AG08396 (cell line): ENCODE data around the gene MX2.
"Not testable (repeated sequence)": the region's sequence is repeated elsewhere in the genome, so short reads cannot be mapped to it uniquely, and the experiment has no call there.

ENCODE experiments used
- DNase-seq: peaks from one replicate; pipeline ENCODE4 v3.0.0; 2012; ENCODE audit warnings: low spot score, mixed read lengths

The MX2 gene

DNA sequence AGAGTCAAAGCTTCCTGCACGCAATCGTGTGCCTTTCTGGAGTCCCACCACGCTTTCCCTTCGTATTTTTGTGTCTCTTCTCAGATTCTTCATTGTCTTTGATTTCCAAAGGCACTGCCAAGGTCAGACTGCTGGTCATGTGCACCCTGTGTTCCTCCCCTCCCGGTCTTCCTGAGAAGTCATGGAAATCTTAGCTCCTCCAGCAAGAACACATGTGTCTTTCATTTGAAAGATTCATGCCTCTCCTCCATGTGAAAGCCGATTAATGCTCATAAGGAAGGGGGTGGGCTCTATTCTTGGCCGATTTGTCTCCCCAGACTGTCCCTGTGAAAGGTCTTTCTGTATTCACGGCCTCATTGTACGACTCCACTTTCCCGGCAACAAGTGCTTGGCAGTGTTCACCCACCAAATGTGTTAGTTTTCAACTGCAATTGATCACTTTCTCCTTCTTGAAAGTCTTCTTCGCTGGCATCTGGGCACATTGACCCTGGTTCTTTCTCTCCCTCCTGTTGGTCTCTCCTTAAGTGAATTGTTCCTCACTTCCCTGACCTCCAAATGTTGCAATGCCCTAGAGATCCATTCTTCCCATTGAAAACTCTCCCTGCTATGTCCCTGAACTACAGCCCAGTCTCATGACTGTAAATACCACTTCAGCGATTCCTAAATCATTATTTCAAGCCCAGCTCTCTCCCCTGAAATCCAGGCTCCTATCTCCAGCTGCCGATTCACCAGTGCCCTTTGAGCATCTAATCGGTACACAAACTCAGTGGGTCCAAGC lies 25.4 kb downstream of the MX2 start:
- no peak for DNase-seq

DNA sequence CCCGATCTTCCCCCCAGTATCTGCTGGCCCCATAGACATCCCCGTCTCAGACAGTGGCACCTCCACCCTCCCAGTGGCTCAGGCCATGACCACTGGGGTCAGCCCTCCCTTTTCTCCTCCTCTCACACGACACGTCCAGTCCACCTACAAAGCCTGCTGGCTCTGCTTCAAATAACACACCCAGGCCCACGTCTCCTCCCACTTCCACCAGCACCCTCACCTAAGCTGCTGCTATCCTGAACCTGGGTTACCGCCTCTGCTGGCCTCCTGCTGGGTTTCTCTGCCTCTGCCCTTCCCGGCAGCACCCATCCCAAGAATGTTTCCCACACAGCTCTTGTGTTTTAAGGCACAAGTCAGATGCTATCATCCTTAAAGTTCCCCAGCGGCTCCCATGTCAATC lies 26.0 kb downstream of the MX2 start:
- no peak for DNase-seq

DNA sequence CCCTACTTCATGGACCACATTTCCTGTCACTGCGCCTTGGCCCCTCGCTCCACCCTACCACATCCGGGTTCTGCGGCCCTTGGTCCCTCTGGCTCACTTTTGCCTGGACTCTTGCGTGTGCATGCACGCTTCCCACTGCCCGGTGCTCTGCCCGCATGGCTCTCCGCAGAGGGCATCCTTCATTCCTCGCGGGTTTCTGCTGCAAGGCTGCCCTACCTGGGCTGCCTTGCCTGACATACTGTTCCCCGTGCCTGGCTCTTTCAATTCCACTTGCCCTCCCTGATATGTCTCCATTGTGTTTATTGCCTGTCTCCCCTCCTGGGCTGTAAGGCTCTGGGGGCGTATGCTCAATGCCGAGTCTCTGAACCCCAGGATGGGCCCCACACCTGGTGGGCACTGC lies 26.4 kb downstream of the MX2 start:
- no peak for DNase-seq

DNA sequence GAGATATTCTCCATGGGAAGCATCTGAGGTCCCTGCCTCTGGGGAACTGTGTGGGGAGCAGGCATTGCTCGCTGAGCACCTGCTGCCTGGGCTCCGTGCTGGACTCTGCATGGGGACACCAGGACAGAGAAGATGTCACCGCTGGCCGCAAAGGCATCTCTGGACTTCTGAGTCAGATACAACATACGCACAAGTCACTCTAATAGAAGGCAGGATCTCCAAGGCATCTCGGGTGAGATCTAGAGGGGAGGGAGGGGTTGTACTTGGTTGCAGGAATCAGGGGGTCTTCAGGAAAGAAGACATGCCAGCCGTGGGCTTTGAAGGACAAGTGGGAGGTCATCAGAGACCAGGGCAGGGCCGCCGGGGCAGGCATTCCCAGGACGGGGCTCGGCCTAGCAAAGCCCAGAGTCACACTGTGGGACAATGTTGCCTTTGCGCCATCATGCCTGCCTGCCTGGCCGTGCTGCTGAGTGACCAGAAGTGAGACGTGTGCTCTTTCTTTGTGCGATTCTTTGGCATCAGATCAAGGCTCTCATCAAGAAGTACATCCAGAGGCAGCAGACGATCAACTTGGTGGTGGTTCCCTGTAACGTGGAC lies 28.3 kb downstream of the MX2 start:
- DNase-seq: no peak

DNA sequence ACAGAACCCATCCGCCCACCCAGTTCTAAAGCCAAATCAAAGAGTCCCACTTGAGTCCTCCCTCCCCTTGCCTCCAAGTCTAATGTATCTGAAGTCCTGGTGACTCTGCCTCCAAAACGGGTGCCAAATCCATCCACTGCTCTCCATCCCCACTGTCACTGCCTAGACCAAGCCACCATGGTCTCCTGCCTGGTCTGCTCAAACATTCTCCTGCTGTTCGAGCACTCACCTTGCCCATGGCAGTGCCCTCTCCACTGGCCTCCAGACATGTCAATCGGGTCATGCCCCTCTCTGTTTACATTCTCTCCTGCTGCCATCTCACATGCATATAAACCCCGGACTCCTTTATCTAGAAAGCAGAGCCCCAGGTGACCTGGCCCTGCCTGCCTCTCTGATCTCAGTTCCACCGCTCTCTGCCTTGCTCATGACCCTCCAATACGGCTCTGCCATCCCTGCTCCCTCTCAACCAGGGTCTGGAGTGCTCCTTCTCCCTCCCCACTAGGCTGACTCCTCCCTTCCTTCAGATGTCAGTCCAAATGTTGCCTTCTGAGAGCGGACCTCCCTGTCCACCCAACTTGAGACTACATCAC lies 32.1 kb downstream of the MX2 start:
- no peak for DNase-seq

DNA sequence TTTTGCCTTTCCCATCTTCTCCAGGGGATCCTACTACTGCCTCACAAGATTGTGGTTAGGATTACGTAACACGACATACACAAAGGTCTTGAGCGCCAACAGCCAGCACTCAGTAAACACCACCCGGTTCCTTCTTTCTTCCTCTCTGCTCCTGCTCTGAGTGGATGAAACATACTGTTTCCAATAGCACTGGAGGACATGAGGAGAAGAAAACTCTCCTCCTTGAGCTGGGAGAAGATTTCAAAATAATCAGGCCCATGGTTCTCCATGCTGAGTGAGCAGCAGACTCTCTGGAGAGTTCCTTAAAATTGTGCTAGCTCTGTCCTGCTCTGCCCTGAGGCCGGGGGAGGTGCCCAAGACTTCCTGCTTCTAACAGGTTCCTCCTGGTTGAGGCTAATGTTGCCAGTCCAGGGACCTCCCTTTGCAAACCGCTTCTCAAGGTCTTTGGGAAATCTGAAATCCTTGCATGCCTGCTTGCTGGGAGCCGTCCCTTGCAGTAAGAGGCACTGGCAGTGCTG lies 34.8 kb downstream of the MX2 start:
- DNase-seq: no peak

DNA sequence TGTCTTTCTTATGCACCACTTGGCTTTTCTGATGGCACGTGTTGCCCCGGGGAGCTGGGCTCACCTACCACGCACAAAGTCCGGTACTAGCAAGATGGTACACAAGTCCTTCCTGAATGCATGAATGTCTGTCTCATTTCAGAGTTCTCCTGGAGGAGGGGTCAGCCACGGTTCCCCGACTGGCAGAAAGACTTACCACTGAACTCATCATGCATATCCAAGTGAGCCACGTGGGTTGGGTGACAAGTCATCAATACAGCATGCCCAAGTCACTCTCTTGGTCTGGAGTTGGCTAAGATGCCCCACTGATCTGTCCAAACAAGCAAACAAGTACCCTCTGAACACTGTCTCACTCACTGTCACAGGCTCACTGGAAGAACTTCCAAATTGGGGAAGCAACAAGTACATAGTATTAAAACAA lies 35.7 kb downstream of the MX2 start:
- no peak for DNase-seq

DNA sequence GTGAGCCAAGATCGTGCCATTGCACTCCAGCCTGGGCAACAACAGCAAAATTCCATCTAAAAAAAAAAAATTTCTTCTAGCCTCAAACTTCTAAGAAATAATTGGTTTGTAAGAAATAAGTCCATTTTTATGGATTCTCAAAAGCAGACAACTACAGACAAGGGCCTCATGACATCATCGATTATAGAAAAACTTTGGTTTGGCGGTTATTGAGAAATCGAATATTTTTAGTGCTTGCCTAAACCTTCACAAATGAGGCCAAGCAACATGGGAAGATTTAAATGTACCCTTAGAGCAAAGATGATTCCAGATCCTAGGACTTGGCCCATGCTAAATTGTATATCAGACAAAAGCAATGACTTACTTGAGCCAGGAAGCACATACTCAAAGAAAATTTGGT lies 36.4 kb downstream of the MX2 start:
- no peak for DNase-seq

DNA sequence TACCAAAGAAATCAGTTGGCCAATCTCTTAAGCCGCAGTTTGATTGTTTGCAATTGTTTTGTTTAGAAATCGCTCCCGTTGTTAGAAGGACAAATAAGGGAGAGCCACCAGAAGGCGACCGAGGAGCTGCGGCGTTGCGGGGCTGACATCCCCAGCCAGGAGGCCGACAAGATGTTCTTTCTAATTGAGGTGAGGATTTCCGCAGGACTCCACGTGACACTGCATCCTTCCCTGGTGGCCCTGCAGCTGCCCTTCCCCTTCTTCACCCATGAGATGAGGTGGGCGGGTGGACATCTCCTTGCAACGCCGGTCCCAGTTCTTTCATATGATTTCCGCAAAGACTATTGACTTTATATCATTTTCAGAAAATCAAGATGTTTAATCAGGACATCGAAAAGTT lies 37.0 kb downstream of the MX2 start:
- DNase-seq: no peak

DNA sequence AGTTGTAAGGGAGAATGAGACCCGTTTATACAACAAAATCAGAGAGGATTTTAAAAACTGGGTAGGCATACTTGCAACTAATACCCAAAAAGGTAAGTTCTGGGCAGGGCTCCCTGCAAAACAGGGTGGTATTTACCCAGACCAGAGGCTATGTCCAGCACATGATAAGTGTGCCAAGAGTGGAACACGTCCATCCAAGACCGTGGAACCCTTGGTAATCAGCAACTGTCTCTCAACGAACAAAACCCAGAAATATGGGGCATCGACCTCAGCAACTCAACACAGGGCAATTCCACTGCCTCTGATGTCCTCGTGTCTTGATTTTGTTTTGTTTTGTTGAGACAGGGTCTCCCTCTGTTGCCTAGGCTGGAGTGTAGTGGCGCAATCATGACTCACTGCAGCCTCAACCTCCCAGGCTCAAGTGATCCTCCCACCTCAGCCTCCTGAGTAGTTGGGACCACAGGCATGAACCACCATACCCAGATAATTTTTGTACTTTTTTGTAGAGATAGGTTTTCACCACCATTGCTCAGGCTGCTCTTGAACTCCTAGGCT lies 37.5 kb downstream of the MX2 start:
- no peak for DNase-seq

DNA sequence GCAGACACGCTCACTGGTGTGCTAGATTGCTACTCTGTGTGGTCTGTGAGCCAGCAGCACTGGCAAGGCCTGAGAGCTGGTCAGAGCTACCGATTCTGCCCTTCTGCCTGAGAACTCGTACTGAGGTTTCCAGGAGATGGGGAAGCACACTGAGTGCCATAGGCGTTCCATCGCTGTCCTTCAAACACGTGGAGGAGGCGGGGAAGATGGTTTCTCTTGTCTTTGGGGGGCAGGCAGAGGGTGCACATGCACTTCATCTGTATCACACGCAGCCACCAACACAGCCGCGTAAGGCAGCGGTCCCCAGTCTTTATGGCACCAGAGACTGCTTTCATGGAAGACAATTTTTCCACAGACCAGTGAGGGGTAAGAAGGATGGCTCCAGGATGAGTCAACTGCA lies 40.4 kb downstream of the MX2 start:
- no peak for DNase-seq

DNA sequence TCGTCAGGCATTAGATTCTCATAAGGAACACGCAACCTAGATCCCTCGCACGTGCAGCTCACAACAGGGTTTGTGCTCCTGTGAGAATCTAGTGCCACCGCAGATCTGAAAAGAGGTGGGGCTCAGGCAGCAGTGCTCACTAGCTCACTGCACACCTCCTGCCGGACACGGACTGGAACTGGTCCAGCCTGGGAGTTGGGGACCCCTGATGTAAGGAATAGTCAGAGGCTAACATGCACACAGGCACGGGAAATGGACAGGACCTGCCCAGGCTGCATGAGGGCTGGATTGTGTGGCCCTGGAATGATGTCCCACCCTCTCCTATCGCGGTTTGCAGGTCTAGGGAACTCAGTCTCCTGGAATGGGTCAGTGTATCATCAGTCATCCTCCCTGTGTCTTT lies 41.0 kb downstream of the MX2 start:
- no peak for DNase-seq

DNA sequence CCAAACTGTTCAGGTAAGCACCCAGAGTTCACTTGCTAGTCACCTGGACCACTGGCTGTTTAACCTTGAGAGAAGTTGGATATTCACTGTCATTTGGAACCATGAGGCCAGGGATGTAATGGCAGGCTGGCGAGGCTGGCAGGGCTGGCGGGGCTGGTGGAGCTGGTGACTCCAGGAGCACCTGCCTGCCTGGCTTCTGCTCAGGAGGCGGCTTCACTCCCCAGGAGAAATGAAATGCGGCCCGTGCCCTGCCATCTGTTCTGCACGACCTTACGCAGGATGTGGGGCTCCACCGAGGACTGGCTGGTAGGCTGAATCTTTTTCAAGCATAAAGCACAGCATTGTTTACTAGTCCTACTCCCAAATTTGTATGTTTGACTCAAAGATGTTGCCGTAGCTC lies 41.5 kb downstream of the MX2 start:
- no peak for DNase-seq

DNA sequence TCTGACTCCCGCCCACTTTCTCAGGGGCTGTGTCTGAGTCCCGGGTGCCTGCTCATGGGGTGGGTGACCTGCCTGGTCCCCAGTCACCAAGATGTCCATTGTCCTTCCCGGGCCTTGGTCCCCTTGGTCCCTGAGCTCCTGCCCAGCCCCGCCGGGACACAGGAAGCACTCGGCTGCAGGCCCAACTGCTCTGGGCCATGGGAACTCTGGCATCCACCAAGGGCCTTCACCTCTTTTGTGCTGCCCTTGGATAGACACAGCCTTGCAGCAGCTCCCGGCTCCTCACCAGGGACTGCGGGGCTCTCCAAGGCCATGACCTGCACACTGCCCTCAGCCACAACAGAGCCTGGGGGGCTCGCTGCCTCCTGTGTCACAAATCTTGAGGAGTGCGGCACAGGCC lies 42.1 kb downstream of the MX2 start:
- no peak for DNase-seq

DNA sequence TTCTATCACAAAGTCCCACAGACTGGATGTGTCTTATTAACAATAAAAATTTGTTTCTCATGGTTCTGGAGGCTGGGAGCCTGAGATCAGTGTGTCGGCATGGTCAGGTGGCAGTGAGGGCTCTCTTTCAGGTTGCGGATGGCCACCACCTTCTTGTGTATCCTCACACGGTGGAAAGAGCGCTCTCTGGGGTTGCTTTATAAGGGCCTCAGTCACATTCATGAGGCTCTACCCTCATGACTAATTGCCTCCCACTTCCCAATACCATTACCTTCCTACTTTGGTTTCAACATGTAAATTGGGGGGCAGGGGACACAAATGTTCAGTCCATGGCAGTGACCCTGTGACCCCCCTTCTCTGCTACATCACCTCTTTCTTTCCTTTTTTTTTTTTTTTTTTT lies 43.5 kb downstream of the MX2 start:
- no peak for DNase-seq

DNA sequence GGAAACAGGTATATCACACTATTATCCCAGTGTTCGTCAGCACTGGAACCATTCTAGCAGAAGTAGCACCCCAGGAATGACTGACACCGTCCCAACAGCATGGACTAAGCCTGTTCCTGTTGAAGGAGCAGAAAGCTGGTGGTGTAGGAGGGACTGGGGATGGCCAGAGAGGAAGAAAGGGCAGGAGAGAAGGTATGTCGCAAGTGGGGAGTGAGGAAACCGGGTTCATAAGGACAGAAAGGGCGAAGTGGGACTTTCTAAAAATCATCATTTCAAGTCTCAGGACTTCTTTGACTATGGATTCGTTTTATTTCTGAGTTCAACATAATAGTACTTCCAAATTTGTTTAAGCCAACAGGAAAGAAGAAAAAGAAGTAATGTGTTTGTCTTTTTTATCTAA lies 44.5 kb downstream of the MX2 start:
- no peak for DNase-seq

DNA sequence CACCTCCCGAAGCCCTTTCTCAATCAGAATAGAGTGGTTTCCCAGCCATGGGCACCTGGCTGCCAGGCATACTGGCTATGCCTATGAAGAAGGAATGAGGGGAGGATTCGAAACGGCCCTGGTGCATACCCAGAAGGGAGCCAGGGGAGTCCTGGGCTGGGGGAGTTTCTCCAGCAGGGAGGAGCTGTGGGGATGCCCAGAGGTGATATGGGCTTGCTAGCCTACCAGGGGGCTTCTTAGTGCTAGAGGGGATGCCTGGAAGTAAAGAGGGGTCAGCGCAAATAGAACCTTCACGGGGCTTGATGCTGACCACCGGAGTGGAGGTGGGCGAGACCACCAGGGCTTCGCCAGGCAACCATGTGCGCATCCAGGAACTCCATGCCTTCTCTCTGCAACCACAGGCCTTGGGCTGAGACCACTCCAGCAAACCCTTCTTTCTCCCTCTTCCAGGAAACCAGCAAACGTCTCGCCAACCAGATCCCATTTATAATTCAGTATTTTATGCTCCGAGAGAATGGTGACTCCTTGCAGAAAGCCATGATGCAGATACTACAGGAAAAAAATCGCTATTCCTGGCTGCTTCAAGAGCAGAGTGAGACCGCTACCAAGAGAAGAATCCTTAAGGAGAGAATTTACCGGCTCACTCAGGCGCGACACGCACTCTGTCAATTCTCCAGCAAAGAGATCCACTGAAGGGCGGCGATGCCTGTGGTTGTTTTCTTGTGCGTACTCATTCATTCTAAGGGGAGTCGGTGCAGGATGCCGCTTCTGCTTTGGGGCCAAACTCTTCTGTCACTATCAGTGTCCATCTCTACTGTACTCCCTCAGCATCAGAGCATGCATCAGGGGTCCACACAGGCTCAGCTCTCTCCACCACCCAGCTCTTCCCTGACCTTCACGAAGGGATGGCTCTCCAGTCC lies 46.0 kb downstream of the MX2 start:
- no peak for DNase-seq

DNA sequence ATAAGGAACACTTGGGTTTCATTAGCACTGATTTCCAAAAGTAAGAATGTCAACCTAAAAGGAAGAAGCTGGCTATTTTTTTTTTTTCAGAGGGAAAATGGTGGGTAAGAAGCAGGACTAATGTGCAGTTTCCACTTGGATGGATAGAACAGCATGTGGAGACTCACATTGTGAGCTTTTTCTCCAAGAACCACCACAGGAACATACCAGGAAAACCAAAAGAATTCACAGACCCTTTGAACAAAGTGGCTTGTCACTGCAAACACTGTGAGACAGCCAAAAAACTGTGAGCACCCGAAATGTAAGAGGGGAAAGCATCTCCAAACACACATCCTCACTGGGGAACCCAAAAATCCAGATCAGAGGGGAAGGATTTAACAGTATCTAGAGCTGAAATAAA lies 48.5 kb downstream of the MX2 start:
- no peak for DNase-seq

DNA sequence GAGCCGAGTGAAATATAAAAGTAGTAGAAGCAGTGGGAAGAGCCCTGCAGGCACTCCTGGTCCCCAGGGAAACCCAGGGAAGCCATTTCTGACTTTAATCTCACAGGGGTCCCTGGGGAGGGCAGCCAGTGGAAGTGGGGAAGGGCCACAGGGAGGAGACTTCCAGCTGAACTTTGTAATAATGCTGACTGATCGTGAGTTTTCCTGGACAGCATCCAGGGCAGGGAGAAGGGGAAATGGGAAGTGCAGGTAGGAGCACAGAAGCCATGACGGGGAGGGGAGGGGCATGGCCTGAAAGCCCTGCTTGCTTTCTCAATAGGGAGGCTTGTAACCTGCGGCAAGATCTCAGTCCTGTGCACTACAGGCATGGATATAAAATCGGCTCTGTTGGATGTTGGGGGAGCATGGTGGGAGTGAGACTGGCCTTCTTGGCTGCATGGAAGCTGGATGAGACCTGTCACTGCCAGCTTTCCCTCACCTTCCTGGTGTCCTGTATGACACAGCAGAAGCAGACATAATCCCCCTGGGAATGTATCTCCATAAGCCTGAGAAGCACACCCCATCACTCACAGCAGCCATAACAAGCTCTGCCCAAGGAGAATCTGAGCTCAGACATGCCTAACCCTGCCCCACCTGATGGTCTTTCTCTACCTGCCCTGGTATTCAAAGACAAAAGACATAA lies 49.1 kb downstream of the MX2 start:
- no peak for DNase-seq

DNA sequence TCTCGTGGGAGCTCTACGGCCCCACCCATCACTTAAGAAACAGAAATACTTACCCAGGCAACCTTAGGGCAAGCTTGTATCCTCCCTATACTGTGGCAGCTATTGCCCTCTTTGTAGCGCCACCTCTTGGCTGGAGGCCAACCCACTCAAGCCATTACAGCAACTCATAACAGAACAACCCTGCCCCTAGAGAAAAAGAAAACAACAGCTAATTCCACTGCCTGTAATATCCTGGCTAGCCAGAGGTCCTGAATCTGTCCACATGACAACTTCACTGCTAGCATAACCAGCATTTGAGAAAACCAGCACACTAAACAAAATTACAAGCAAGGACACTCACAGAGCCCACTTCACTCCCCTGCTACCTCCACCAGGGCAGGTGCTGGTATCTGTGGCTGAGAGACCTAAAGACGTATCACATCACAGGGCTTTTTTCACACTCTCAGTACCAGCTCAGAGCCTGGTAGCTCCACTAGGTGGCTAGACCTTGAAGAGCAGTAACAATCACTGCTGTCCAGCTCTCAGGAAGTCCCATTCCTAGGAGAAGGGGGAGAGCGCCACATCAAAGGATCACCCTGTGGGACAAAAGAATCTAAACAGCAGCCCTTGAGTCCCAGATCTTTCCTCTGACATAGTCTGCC lies 49.7 kb downstream of the MX2 start:
- DNase-seq: no peak

DNA sequence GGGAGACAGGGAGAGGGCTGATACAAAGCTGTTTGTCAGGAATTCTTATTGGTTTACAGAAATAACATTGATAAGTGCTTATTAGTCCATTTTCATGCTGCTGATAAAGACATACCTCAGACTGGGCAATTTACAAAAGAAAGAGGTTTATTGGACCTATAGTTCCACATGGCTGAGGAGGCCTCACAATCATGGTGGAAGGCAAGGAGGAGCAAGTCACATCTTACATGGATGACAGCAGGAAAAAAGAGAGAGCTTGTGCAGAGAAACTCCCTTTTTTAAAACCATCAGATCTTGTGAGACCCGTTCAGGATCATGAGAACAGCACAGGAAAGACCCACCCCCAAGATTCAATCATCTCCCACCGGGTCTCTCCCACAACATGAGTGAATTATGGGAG lies 55.7 kb downstream of the MX2 start:
- not testable (repeated sequence) for DNase-seq
